Stimulated activated CD8-positive, alpha-beta memory T cell treated with anti-CD3 and anti-CD28 coated beads, Interleukin-2, amount 100 ng/mL, for 1 hour (primary cell): ENCODE results near the gene POLR3GL.
A peak's percentile ranks its signal among the peaks of the same experiment; 100 is the strongest.

Experiments used
- DNase-seq, 2 donors: peaks; one replicate each; pipeline ENCODE4 v3.0.0-alpha.2; 2020; ENCODE audit warnings: low read depth in 2 of 2

Gene POLR3GL

DNA sequence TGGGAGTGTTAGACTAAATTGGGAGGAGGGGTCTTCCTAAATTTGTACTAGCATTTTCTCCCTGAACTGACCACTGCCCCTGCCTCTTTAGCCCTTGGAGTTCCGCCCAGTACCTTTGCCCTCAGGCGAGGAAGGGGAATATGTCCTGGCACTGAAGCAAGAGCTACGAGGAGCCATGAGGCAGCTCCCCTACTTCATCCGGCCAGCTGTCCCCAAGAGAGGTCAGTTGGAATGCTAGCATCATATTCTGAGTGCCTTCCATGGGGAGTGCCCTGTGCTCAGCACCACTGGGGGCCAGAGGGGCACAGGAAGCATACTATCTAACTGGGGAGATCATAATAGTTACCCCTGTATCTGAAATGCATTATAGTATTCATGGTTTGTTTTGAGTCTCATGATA is 10.7 kb downstream of the POLR3GL start:
- DNase-seq: no peak

DNA sequence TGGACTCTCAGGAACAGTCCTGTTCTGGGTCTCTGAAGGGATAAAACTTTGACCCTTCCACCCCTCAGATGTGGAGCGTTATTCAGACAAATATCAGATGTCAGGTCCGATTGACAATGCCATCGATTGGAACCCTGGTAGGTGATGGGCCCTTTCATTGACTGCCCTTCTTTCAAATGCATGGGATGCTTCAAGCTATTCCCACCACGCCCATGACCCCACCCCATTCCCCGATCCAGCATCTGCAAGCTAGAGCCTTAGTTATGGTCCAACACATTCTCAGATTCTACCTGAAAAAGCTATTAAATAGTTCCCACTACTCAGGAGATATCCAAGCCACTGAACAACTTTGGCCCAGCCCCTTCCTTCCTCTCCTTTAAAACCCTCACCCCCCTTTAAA is 12.5 kb downstream of the POLR3GL start:
- no peak for DNase-seq

DNA sequence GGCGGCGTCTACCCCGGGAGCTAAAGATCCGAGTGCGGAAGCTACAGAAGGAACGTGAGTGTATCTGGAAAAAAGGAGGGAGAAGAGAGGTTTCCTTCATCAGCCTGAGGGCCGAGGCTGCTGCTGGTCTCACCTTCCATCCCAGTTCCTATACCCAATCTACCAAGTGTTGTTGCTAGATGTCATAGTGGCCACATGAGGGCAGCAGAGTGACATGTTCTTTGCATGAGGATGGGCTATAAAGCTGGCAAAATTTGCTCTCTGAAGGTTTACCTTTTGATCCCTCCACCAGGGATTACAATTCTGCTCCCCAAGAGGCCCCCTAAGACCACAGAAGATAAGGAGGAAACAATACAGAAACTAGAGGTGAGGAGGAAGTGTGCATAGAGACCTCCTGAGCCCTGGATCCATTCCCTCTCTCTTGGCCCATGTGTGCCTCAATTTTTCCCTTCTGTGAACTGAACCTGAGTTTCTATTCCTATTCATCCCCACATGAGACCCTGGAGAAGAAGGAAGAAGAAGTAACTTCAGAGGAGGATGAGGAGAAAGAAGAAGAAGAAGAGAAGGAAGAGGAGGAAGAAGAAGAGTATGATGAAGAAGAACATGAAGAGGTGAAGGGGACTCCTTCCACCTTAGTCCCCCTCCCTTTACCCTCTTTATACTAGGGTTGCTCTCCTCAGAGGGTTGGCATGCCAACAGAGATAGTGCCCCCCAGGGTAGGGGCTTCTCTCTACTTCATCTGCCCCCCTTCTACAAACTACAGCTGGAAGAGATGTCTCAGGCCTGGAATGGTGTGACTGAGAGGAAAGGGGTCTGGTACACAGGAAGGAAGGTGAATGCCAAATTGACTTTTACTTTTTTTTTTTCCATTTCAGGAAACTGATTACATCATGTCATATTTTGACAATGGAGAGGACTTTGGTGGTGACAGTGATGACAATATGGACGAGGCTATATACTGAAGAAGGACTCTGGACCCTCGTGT is 13.3 kb downstream of the POLR3GL start:
- peak; percentile 49 to 54 for DNase-seq

DNA sequence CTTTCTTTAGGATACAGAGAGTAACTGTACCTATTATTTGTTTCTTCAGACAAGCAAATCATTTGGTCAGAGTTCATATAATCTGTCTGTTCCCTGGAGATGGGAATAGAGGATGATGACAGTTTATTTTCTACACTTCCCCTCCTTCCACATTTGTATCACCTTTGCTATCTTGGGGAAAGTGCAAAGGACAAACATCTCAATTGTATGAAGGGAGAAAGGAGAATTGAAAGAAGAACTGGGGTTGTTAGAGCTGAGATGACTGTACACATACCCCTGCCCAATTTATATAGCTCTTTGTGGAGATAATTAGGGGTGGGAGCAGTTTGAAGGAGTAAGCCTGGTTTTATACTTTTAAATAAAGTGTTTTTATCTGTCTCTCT is 14.0 kb downstream of the POLR3GL start:
- DNase-seq: no peak

GRCh38 chr1:145978854-145979745 is 14.6 kb downstream of the POLR3GL start:
- peak; percentile 39 to 60 for DNase-seq

DNA sequence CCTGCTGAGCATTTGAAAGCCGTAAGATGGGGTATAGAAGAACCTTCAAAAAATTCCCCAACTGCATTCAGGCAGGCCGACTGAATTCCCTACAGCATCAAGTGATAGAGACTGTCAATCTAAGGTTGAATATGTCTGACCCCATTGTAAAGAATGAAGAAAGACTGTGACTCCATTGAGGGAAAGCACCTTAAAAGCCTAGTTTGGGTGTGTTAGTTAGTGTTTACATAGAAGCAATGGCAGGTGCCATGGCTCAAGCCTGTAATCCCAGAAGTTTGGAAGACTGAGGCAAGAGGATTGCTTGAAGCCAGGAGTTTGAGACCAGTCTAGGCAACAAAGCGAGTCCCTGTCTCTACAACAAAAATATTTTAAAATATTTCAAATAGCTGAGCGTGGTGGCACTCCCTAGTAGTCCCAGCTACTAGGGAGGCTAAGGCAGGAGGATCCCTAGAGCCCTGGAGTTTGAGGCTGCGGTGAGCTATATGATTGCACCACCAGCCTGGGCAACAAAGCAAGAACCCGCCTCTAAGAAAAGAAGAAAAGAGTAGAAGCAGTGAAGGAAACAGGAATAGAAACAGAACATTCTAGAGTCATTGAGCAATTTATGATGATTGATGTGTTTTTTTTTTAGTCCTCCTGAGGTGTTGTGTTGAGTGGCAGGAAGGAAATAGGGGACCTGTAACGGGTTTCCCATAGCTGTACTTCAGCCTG is 15.4 kb downstream of the POLR3GL start:
- DNase-seq: no peak

- DNase-seq: no peak
These were observed 16.0 kb downstream of the POLR3GL start for GRCh38 chr1:145980457-145980994.

DNA sequence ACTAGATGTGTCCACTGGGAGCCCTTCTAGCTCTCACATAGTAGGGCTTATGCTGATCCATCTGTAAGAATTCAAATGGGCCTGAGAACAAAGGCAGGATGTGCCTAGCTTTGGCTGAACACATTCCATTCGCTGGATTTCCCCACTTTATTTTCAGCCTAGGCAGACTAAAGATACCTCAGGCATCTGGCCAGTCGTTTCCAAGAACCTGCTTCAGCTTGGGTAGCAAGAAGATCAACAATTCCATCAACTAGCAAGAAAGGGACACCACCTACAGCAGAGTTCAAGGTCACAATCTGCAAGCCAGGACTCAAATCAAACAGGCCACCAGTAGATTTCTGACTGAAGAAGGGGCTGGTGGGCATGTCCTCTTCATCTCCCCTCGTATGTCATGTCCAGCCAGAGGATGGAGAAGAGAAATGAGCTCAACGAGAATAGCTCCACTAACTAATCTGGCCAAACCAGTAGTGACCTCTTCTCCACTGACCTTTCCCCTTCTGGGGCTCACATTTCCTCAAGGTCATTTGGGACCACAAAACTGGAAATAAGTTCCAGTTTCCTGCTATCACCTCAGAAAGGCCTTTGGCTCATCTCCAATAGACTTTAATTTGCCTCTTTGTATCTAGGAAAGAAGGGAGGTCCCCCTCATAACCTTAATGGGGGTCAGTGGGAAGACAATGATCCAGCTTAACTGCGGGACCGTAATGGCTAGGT is 17.7 kb downstream of the POLR3GL start:
- DNase-seq: no peak

DNA sequence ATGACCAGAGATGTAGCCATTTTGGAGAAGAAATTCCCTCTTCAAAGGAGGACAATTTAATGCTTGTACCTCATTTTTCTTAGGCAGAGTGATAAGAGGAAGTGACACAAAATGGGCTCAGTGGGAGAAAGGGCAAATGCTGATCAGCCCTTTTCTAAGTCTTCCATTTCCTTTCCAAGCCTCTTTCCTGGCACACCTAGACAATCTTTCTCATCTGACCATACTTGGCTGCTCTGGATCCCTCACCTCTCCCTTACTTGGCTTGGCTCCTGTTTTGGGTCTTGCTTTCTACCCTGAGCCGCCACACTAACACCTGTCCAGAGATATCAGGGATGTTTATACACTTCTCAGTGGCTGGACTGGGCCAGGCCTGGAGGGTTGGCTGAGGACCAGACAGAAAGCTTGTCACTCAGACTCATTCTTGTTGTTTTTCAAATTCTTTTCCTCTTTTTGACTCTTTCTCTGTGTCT is 18.8 kb downstream of the POLR3GL start:
- DNase-seq: no peak

GRCh38 chr1:145983960-145984830 is 19.7 kb downstream of the POLR3GL start:
- no peak for DNase-seq

- DNase-seq: no peak
These were observed 20.6 kb downstream of the POLR3GL start for GRCh38 chr1:145985129-145985501.

DNA sequence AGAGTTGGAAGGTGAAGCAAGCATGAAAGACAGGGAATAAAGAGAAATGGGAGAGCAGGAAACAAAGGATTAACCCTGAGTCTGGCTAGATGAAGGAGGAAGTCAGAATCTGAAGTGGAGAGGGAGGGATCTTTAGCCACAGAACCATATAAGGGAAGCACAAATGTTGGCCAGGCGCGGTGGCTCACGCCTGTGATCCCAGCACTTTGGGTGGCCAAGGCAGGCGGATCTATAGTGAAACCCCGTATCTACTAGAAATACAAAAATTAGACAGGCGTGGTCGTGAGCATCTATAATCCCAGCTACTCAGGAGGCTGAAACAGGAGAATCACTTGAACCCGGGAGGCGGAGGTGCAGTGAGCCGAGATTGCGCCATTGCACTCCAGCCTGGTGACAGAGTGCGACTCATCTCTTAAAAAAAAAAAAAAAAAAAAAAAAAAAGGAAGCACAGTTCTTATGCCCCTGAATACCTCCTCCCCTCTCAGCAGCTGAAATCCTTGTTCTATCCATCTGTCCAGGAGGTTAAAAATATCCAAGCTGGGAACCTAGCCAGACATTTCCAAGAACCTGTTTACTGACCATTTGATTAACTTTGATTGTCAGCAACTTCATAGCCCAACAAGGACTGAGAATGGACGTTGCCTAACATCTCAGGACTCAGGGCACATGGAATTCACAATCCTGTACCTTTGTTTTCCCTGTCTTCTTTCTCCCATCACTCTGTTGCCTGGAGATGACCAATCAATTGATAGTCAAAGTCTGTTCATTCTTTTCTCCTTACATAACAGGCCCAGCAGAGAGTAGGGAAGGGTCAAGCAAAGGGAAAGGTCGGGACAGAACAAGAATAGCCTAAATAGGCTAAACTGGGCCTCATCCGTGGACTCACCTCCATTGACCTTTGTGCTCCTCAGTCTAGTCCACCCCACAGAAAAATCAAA is 21.3 kb downstream of the POLR3GL start:
- no peak for DNase-seq

DNA sequence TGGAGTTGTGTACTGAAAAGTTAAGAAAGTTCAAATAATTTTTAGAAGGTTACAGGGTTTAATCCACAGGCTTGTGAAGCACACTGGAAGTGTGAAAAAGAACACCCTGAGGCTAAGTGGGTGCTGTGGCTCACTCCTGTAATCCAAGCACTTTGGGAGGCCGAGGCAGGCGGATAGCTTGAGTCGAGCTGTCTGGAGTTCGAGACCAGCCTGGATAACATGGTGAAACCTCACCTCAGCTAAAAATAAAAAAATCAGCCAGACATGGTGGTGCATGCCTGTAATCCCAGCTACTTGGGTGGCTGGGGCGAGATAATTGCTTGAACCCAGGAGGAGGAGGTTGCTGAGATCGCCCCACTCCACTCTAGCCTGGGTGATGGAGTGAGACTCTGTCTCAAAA is 22.1 kb downstream of the POLR3GL start:
- DNase-seq: no peak

DNA sequence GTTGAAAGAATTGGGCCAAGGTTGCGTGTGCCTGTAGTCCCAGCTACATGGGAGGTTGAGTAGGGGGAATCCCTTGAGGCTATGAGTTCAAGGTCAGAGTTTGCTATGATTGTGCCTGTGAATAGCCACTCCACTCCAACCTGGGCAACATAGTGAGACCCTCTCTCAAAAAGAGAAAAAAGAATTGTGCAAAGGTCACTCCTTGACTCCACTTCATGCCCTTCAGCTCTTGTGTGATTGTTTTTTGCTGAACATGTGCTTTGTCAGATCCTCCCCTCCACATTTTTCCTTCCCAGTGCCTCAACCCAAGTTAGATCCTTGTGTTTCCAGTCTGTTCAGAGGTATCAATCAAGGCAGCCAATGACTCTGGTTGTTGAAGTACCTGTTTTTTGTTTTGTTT is 23.4 kb downstream of the POLR3GL start:
- no peak for DNase-seq

DNA sequence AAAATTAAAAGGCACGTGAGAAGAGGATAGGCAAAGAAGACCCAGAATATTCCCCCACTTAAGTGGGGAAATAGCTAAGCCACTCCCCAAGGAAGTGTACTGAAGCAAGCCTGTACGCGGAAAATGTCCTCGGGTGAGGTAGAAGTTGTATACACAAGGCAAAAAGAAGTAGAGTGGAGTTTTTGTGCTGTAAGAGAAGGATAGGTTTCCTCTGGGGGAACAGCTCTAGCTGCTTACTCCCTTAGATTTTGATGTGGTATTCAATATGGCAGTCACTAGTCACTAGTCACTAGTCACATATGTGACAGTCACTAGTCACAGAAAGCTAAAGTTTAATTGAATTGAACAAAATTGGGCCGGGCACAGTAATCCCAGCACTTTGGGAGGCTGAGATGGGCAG is 24.3 kb downstream of the POLR3GL start:
- DNase-seq: no peak

GRCh38 chr1:145990249-145990855 is 25.9 kb downstream of the POLR3GL start:
- DNase-seq: no peak

GRCh38 chr1:145991735-145992412 is 27.4 kb downstream of the POLR3GL start:
- DNase-seq: no peak

- DNase-seq: no peak
These were observed 28.0 kb downstream of the POLR3GL start for GRCh38 chr1:145992502-145992936.
